BE2C (cell line): ENCODE measurements around the gene MAP3K5.

Experiments
- DNase-seq: peaks from one replicate; pipeline ENCODE4 v3.0.0-alpha.2; 2020
- H3K27me3 ChIP-seq: fragments of 250-450 bp; sonication (Bioruptor Pico); 2 replicates; pipeline ENCODE4 v1.5.1; 2020; ENCODE audit warnings: mild to moderate bottlenecking
- H3K36me3 ChIP-seq: fragments of 250-450 bp; sonication (Bioruptor Pico); 2 replicates; pipeline ENCODE4 v1.5.1; 2020; ENCODE audit warnings: mild to moderate bottlenecking
- H3K4me1 ChIP-seq: fragments of 250-450 bp; sonication (Bioruptor Pico); 2 replicates; pipeline ENCODE4 v1.5.1; 2020
- H3K4me3 ChIP-seq: 2 replicates; pipeline ENCODE4 v1.5.1; 2011; ENCODE audit warnings: low read depth, low read length
- H3K9me3 ChIP-seq: fragments of 250-450 bp; sonication (Bioruptor Pico); 2 replicates; pipeline ENCODE4 v1.5.1; 2020
- CTCF ChIP-seq: IDR thresholded peaks from 2 replicates; pipeline ENCODE4 v1.5.1; 2012; ENCODE audit warnings: mild to moderate bottlenecking, low read depth, low read length

Gene MAP3K5

GRCh38 chr6:136769759-136770158 lies 22.5 kb downstream of the MAP3K5 start:
- no peak overlapping the region for H3K4me3 ChIP-seq
- no peaks in the 10 kb centered on the region for H3K27me3 ChIP-seq
- no peak for TF ChIP-seq CTCF
- no peak for DNase-seq
- H3K36me3 ChIP-seq, result no peaks in the 10 kb centered on the region
- peaks cover 4% of the 10 kb centered on the region for H3K4me1 ChIP-seq
- H3K9me3 ChIP-seq, result no peaks in the 10 kb centered on the region

- TF ChIP-seq CTCF, result no peak
- Histone ChIP-seq H3K4me3 (no peak overlapping the region), H3K9me3 (no peaks in the 10 kb centered on the region), H3K4me1 (peaks cover 4% of the 10 kb centered on the region), H3K36me3 (no peaks in the 10 kb centered on the region), H3K27me3 (no peaks in the 10 kb centered on the region)
- DNase-seq, result no peak
Observed at GRCh38 chr6:136769124-136769523, 23.2 kb downstream of the MAP3K5 start.

GRCh38 chr6:136767570-136768309 lies 24.5 kb downstream of the MAP3K5 start:
- no peak for DNase-seq
- no peak overlapping the region for H3K4me3 ChIP-seq
- no peak for TF ChIP-seq CTCF
- no peaks in the 10 kb centered on the region for H3K9me3 ChIP-seq
- no peaks in the 10 kb centered on the region for H3K36me3 ChIP-seq
- peaks cover 4% of the 10 kb centered on the region for H3K4me1 ChIP-seq
- no peaks in the 10 kb centered on the region for H3K27me3 ChIP-seq

- peaks cover 4% of the 10 kb centered on the region for H3K4me1 ChIP-seq
- H3K9me3 ChIP-seq, result no peaks in the 10 kb centered on the region
- no peaks in the 10 kb centered on the region for H3K36me3 ChIP-seq
- DNase-seq, result no peak
- no peaks in the 10 kb centered on the region for H3K27me3 ChIP-seq
- no peak overlapping the region for H3K4me3 ChIP-seq
- no peak for TF ChIP-seq CTCF
Observed at GRCh38 chr6:136767103-136767502, 25.2 kb downstream of the MAP3K5 start.

GRCh38 chr6:136766274-136766673 lies 26.0 kb downstream of the MAP3K5 start:
- Histone ChIP-seq H3K4me1 (peaks cover 4% of the 10 kb centered on the region), H3K4me3 (no peak overlapping the region), H3K9me3 (no peaks in the 10 kb centered on the region), H3K27me3 (no peaks in the 10 kb centered on the region), H3K36me3 (no peaks in the 10 kb centered on the region)
- DNase-seq, result no peak
- no peak for TF ChIP-seq CTCF

GRCh38 chr6:136764517-136764993 lies 27.7 kb downstream of the MAP3K5 start:
- no peaks in the 10 kb centered on the region for H3K9me3 ChIP-seq
- no peaks in the 10 kb centered on the region for H3K36me3 ChIP-seq
- H3K4me3 ChIP-seq, result no peak overlapping the region
- no peak for DNase-seq
- peaks cover 4% of the 10 kb centered on the region for H3K4me1 ChIP-seq
- no peak for TF ChIP-seq CTCF
- no peaks in the 10 kb centered on the region for H3K27me3 ChIP-seq
